Adipocyte (in vitro differentiated cells): ENCODE data around the gene TMEM178A.

ENCODE experiments used
- DNase-seq: peaks from one replicate; pipeline ENCODE4 v3.0.0-alpha.2; 2015; ENCODE audit warnings: low read depth
- H3K27me3 ChIP-seq: replicated peaks from 2 replicates; pipeline ENCODE4 v1.7.0; 2013; ENCODE audit warnings: mild to moderate bottlenecking, low read length, moderate library complexity; ENCODE audit not compliant: control insufficient read depth, insufficient read depth
- H3K36me3 ChIP-seq: 2 replicates; pipeline ENCODE4 v1.7.0; 2013; ENCODE audit warnings: low read length, mild to moderate bottlenecking, moderate library complexity; ENCODE audit not compliant: control insufficient read depth, insufficient read depth, severe bottlenecking
- H3K4me1 ChIP-seq: 2 replicates; pipeline ENCODE4 v1.7.0; 2013; ENCODE audit warnings: mild to moderate bottlenecking, low read length, moderate library complexity; ENCODE audit not compliant: control insufficient read depth, insufficient read depth
- H3K4me3 ChIP-seq: 2 replicates; pipeline ENCODE4 v1.7.0; 2013; ENCODE audit warnings: mild to moderate bottlenecking, low read length, moderate library complexity
- H3K9ac ChIP-seq: 2 replicates; pipeline ENCODE4 v1.7.0; 2013; ENCODE audit warnings: mild to moderate bottlenecking, low read length, moderate library complexity
- H3K9me3 ChIP-seq: 2 replicates; pipeline ENCODE4 v1.7.0; 2013; ENCODE audit warnings: mild to moderate bottlenecking, low read length, moderate library complexity; ENCODE audit not compliant: control insufficient read depth

TMEM178A gene

GRCh38 chr2:39696101-39696553, 30.4 kb downstream of the TMEM178A start:
- H3K9me3 ChIP-seq = peaks cover 24% of the 10 kb centered on the region
- DNase-seq = peak; percentile 74
- H3K4me3 ChIP-seq = no peak overlapping the region
- H3K36me3 ChIP-seq = no peaks in the 10 kb centered on the region
- no peaks in the 10 kb centered on the region for H3K27me3 ChIP-seq
- H3K9ac ChIP-seq = no peak overlapping the region
- peaks cover 9% of the 10 kb centered on the region for H3K4me1 ChIP-seq

- Histone ChIP-seq H3K9me3 (peaks cover 27% of the 10 kb centered on the region), H3K9ac (no peak overlapping the region), H3K36me3 (no peaks in the 10 kb centered on the region), H3K4me3 (no peak overlapping the region), H3K4me1 (peaks cover 9% of the 10 kb centered on the region), H3K27me3 (no peaks in the 10 kb centered on the region)
- DNase-seq = peak; percentile 80
Observed at GRCh38 chr2:39696838-39697237, 31.1 kb downstream of the TMEM178A start.

GRCh38 chr2:39697454-39697853, 31.7 kb downstream of the TMEM178A start:
- H3K4me3 ChIP-seq = no peak overlapping the region
- H3K4me1 ChIP-seq = peaks cover 9% of the 10 kb centered on the region
- no peak overlapping the region for H3K9ac ChIP-seq
- peaks cover 33% of the 10 kb centered on the region for H3K9me3 ChIP-seq
- H3K36me3 ChIP-seq = no peaks in the 10 kb centered on the region
- H3K27me3 ChIP-seq = no peaks in the 10 kb centered on the region
- no peak for DNase-seq

DNA sequence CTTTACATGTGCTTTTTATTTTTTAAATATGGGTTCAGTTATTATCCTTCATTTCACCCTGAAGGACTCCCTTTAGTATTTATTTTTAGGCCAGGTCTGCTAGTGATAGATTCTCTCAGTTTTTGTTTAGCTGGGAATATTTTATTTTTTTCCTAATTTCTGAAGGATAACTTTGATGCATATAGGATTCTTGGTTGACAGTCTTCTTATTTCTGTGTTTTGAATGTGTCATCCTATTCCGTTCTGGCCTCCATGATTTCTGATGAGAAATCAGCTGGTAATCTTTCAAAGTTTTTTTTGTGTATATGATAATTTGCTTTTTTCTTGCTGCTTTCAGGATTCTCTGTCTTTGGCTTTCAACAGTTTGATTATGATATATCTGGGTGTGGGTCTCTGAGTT, 35.4 kb downstream of the TMEM178A start:
- Histone ChIP-seq H3K4me1 (peaks cover 7% of the 10 kb centered on the region), H3K9ac (no peak overlapping the region), H3K27me3 (no peaks in the 10 kb centered on the region), H3K4me3 (no peak overlapping the region), H3K9me3 (peaks cover 38% of the 10 kb centered on the region), H3K36me3 (no peaks in the 10 kb centered on the region)
- no peak for DNase-seq

DNA sequence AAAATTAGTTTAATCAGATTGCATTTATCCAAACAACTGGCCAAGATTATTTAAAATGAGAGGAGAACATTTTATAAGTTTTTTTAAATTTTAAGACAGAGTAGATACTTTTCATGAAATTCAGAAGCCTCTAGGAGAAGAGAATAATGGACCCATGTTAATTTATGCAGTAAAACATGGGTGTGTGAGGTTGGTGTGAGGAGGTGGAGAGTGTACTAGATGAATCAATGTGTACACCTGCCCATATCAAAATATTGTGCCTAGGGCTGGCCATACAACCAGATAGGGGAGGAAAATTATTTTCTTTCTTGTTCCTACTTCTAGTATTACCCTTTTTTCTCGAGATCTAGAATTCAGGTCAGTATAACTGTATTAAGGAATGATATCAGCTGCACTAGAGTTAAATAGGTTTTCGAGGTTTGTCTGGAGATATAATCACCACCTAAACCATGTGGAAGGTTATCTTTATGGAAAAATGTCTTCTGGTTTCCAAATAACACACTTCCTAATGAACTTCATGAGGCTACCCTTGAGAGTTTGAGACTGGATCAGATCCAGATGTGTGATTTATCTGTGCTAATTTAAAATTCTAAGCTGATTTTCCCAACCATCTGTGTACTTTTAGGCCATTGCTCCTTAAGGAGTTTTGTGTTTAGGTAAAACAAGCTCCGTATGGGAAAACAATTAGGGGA, 37.6 kb downstream of the TMEM178A start:
- Histone ChIP-seq H3K4me1 (no peaks in the 10 kb centered on the region), H3K36me3 (no peaks in the 10 kb centered on the region), H3K9ac (no peak overlapping the region), H3K4me3 (no peak overlapping the region), H3K27me3 (no peaks in the 10 kb centered on the region), H3K9me3 (peaks cover 38% of the 10 kb centered on the region)
- no peak for DNase-seq

DNA sequence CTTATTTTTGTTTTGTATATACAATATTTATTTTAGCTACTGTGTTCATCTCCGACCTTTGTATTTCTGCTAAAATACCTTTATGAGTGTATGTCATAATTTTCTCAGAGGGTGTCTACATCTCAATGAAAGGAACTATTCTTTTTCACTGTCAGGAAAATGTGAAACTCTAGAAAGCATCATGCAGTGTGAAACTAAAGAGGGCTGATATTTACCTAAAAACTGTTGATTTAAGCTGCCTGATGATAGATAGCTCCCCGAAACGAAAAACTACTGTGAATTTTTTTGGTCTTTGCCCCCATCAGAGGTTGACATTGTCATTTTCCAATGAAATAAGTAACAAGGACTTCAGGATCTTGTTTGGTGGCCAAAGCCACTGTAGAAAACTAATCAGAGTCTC, 38.8 kb downstream of the TMEM178A start:
- Histone ChIP-seq H3K4me3 (no peak overlapping the region), H3K9ac (no peak overlapping the region), H3K9me3 (peaks cover 34% of the 10 kb centered on the region), H3K4me1 (no peaks in the 10 kb centered on the region), H3K27me3 (no peaks in the 10 kb centered on the region), H3K36me3 (no peaks in the 10 kb centered on the region)
- DNase-seq = no peak

- no peaks in the 10 kb centered on the region for H3K4me1 ChIP-seq
- H3K9me3 ChIP-seq = peaks cover 23% of the 10 kb centered on the region
- no peak overlapping the region for H3K9ac ChIP-seq
- H3K4me3 ChIP-seq = no peak overlapping the region
- no peaks in the 10 kb centered on the region for H3K27me3 ChIP-seq
- DNase-seq = no peak
- H3K36me3 ChIP-seq = no peaks in the 10 kb centered on the region
Observed at GRCh38 chr2:39705638-39706037, 39.9 kb downstream of the TMEM178A start.

DNA sequence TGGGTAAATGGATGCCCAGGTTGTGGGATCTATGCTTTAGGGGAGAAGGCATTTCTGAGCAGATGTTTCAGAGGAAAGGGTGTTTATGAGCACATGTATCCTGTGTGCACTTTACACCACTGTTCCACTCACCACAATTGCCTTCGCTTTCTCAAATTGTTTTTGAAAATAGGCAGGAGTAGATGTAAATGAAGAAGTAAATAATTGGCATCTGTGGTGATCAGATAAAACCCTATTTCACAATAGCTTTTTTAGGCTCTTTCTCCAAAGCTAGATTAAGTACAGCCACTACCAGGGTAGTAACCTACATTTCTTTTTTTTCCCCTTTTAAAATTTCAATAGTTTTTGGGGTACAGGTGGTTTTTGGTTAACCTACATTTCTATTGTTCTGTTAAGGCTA, 40.6 kb downstream of the TMEM178A start:
- DNase-seq = no peak
- Histone ChIP-seq H3K4me1 (no peaks in the 10 kb centered on the region), H3K27me3 (no peaks in the 10 kb centered on the region), H3K9ac (no peak overlapping the region), H3K4me3 (no peak overlapping the region), H3K9me3 (peaks cover 16% of the 10 kb centered on the region), H3K36me3 (no peaks in the 10 kb centered on the region)

- no peak for DNase-seq
- Histone ChIP-seq H3K4me1 (no peaks in the 10 kb centered on the region), H3K9ac (no peak overlapping the region), H3K36me3 (no peaks in the 10 kb centered on the region), H3K9me3 (peaks cover 10% of the 10 kb centered on the region), H3K4me3 (no peak overlapping the region), H3K27me3 (no peaks in the 10 kb centered on the region)
Observed at GRCh38 chr2:39706945-39707344, 41.2 kb downstream of the TMEM178A start.

DNA sequence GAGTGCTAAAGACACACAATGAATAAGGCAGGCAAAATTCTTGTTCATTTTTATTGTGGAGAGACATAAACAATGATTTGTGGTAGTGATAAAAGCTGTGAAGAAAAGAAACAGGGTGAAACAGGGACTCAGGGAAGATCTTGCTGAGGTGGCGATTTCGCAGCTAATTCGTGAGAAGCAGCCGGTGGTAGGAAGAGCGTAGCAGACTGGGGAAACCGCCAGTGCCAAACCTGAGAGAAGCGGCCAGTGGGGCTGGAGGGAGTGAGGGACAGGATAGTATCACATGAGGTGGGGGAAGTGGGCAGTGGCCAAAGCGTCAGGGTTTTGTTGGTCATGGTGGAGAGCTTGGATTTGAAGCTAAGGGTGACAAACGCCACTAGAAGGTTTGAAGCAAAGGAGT, 42.3 kb downstream of the TMEM178A start:
- Histone ChIP-seq H3K4me3 (no peak overlapping the region), H3K36me3 (no peaks in the 10 kb centered on the region), H3K9ac (no peak overlapping the region), H3K9me3 (no peaks in the 10 kb centered on the region), H3K4me1 (no peaks in the 10 kb centered on the region), H3K27me3 (no peaks in the 10 kb centered on the region)
- DNase-seq = no peak

DNA sequence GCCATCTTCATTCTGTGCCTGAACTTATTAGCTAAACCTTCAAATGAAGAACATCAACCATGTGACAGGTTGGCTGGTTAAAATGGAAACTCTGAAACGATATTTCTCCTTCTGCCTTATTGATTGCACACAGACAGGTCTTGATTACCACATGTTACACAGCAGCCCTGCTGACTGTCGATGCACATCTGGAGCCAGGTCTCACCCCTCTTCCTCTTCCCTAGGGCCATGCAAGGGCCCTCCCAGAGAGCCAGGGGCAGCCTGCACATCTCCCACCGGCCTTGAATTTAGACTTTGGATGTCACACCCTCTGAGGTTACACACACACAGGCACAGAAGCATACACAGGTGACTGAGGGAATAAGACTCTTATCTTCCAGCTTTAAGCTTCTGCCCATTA, 45.1 kb downstream of the TMEM178A start:
- Histone ChIP-seq H3K9ac (no peak overlapping the region), H3K36me3 (no peaks in the 10 kb centered on the region), H3K4me3 (no peak overlapping the region), H3K9me3 (no peaks in the 10 kb centered on the region), H3K4me1 (no peaks in the 10 kb centered on the region), H3K27me3 (no peaks in the 10 kb centered on the region)
- DNase-seq = no peak

GRCh38 chr2:39712953-39713352, 47.2 kb downstream of the TMEM178A start:
- H3K4me1 ChIP-seq = no peaks in the 10 kb centered on the region
- no peak overlapping the region for H3K4me3 ChIP-seq
- H3K36me3 ChIP-seq = no peaks in the 10 kb centered on the region
- H3K9me3 ChIP-seq = no peaks in the 10 kb centered on the region
- H3K9ac ChIP-seq = no peak overlapping the region
- no peak for DNase-seq
- H3K27me3 ChIP-seq = no peaks in the 10 kb centered on the region
